Activated naive CD8-positive, alpha-beta T cell (primary cell): ENCODE data around the gene ZCCHC3.

Experiments
- H3K27ac Mint-ChIP-seq: one replicate; pipeline ENCODE4 v1.8.0; 2021; ENCODE audit warnings: mixed read lengths
- H3K27me3 Mint-ChIP-seq: one replicate; pipeline ENCODE4 v1.8.0; 2021; ENCODE audit warnings: mixed read lengths
- H3K36me3 Mint-ChIP-seq: one replicate; pipeline ENCODE4 v1.8.0; 2021; ENCODE audit warnings: mixed read lengths
- H3K4me1 Mint-ChIP-seq: one replicate; pipeline ENCODE4 v1.8.0; 2021; ENCODE audit warnings: low read depth, mixed read lengths
- H3K4me3 Mint-ChIP-seq: one replicate; pipeline ENCODE4 v1.8.0; 2021; ENCODE audit warnings: mild to moderate bottlenecking, mixed read lengths
- H3K9me3 Mint-ChIP-seq: one replicate; pipeline ENCODE4 v1.8.0; 2021; ENCODE audit warnings: low read depth, mixed read lengths

Gene ZCCHC3

DNA sequence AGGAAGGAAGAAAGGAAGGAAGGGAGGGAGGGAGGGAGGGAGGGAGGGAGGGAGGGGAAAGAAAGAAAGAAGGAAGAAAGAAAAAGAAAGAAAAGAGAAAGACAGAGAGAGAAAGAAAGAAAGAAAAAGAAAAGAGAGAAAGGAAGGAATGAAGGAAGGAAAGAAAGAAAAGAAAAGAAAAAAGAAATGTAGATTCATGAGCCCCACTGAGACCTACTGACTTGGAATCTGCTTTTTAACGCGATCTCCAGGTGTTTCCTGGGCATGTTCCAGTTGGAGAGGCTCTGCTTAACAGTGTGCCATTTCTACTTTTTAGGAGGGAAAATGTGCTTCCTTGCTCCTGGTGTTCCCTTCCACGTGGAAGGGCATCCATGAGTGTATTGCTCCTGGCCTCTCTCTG, 23.5 kb upstream of the ZCCHC3 start:
- H3K27ac Mint-ChIP-seq, result no peak overlapping the region
- H3K36me3 Mint-ChIP-seq, result peaks cover 7% of the 10 kb centered on the region
- no peaks in the 10 kb centered on the region for H3K27me3 Mint-ChIP-seq
- no peaks in the 10 kb centered on the region for H3K4me1 Mint-ChIP-seq
- no peaks in the 10 kb centered on the region for H3K9me3 Mint-ChIP-seq
- no peak overlapping the region for H3K4me3 Mint-ChIP-seq

DNA sequence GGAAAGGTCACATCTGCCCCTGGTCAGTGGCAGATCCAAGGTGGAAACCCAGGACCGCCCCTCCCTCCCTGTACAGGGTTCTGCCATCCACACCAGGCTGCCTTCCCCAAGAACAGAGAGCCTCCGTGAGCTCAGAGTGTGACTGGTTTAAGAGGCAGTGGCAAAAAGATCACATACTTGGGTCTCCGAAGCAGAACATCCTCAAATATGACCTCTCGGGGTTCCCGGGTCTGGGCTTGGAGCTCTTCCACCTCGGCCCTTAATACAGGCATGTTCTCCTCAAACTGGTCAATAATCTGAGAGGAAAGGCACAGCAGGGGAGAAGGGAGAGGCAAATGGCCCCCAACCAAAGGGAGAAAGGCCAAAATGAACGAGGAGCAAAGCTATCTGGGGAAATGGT, 21.6 kb upstream of the ZCCHC3 start:
- H3K4me1 Mint-ChIP-seq, result no peaks in the 10 kb centered on the region
- no peak overlapping the region for H3K4me3 Mint-ChIP-seq
- no peak overlapping the region for H3K27ac Mint-ChIP-seq
- H3K27me3 Mint-ChIP-seq, result no peaks in the 10 kb centered on the region
- H3K36me3 Mint-ChIP-seq, result peaks cover 7% of the 10 kb centered on the region
- no peaks in the 10 kb centered on the region for H3K9me3 Mint-ChIP-seq

DNA sequence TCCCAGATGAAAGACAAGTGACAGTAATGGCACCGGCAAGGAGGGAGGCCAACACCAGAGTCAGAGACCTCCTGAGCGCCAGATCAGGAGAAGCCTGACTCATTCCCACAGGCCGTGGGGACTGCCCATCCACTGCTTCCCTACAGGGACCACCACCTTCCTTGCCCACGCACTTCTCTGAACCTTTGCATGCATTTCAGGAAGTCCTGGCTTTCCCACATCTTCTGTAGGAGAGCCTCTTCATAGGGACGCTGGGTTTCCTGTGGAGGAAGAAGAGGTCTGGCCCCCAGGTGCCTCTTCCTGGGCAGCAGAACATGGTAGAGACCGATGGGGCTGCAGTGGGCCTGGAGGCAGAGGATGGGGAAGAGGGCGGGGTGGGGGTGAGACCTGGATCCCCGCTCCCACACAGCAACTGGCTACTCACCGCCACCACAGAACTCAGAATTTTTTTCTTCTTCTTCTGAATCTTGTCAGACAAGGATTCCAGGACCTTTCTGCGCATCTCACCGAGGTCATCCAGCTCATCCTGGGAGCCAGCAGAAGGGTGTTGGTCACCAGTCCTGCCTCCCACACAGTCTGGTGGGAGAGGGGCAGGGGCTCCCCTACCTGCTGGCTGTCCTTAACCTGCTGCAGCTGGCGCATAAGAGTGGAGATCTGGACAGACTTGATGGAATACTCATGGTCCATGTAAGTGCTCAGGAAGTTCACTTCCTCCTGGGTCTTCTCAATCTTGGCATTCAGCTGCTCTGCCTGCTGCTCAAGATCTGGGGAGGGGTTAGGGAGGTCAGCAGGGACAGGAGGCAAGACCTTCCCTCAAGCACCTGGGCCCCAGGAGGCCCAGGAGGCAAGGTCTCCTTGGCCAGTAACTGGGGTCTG, 20.5 kb upstream of the ZCCHC3 start:
- no peaks in the 10 kb centered on the region for H3K9me3 Mint-ChIP-seq
- no peaks in the 10 kb centered on the region for H3K4me1 Mint-ChIP-seq
- no peak overlapping the region for H3K4me3 Mint-ChIP-seq
- H3K27ac Mint-ChIP-seq, result no peak overlapping the region
- peaks cover 7% of the 10 kb centered on the region for H3K36me3 Mint-ChIP-seq
- H3K27me3 Mint-ChIP-seq, result no peaks in the 10 kb centered on the region

DNA sequence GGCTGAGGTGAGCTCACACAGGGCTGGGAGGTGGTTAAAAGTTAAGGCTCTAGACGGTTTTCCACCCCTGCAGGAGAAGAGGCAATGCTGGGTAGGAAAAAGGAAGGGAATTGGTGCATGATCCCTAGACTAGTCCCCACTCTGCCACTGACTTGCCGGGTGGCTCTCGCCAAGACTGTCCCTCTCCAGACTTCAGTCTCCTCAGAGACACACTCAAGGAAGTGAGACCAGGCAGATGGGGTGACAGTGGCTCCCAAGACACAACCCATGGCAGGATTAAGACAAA, 19.9 kb upstream of the ZCCHC3 start:
- no peaks in the 10 kb centered on the region for H3K4me1 Mint-ChIP-seq
- H3K4me3 Mint-ChIP-seq, result no peak overlapping the region
- H3K36me3 Mint-ChIP-seq, result peaks cover 7% of the 10 kb centered on the region
- H3K9me3 Mint-ChIP-seq, result no peaks in the 10 kb centered on the region
- no peaks in the 10 kb centered on the region for H3K27me3 Mint-ChIP-seq
- H3K27ac Mint-ChIP-seq, result no peak overlapping the region

DNA sequence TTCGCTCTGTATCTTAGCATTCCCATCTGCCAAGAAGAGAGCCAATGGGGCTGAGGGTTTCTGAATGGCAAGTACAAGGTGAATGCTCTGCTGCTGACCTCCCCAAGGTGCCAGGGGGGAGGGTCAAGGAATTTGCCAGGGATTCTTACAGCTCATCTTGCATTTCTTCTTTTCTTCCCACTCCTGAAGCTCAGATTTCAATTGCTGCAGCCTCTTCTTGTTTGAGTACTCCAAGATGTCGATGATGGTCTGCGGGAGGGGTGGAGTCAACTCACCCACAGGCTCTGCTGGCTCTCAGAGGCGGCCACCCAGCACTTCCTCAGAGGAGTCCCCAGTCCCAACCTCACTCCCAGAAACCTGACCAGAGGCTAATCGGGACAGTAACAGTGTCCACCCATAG, 19.2 kb upstream of the ZCCHC3 start:
- H3K27me3 Mint-ChIP-seq, result no peaks in the 10 kb centered on the region
- no peak overlapping the region for H3K4me3 Mint-ChIP-seq
- H3K36me3 Mint-ChIP-seq, result peaks cover 7% of the 10 kb centered on the region
- H3K27ac Mint-ChIP-seq, result no peak overlapping the region
- no peaks in the 10 kb centered on the region for H3K4me1 Mint-ChIP-seq
- no peaks in the 10 kb centered on the region for H3K9me3 Mint-ChIP-seq

DNA sequence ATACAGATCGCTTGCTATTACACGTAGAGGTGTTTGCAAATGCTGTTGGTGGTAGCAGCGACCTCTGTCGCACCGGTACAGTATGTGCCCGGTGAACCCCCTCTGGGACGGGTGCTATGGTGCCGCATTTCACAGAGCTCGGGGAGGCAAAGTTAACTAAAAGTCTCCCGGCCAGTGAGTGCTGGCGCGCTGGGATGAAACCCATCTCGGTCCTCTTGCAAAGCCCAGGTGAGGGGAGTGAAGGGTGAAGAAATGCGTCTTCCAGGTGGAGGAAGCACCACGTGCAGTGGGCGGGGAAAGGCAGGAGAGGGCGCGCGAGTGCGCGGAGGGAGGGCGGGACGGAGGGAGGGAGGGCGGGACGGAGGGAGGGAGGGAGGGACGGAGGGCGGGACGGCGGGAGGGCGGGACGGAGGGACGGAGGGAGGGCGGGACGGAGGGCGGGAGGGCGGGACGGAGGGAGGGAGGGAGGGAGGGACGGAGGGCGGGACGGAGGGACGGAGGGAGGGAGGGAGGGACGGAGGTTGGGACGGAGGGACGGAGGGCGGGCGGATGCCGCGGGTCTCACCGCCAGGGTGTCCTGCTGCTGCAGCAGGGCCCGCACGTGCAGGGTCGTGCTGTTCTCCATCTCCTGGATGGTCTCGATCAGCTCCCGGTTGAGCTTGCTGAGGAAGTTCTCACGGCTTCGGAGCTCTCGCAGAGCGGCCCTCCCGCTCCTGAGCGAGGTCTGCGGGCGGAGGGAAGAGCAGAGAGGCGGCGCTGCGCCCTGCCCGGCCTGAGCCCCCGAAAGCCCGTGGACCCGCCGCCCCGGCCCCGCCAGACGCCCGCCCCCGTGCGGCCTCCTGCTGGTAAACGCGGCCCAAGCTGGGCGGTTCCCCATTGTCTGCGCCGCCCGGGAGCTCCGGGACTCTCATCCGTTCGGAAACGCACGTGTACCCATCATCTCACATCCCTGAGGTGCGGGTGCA, 18.5 kb upstream of the ZCCHC3 start:
- no peak overlapping the region for H3K4me3 Mint-ChIP-seq
- no peaks in the 10 kb centered on the region for H3K27me3 Mint-ChIP-seq
- no peak overlapping the region for H3K27ac Mint-ChIP-seq
- H3K9me3 Mint-ChIP-seq, result no peaks in the 10 kb centered on the region
- H3K36me3 Mint-ChIP-seq, result peaks cover 7% of the 10 kb centered on the region
- H3K4me1 Mint-ChIP-seq, result no peaks in the 10 kb centered on the region

DNA sequence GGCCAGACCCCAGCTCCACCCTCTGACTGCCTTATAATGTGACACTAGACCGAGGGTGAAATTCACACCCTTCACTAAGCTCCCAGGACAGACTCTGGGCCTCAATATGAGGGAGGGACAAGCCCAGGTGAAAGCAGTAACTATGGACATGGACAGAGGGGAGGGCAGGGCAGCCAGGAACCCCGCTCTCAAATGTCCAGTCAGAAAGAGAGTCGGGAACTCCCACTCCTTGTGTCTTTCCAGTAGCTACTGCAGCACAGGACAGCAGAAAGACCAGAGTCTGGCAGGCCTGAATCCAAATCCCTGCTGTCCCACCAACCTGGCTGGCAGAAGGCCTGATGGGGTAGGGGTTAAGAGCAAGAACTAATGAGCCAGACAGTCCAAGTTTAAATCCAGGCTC, 13.2 kb upstream of the ZCCHC3 start:
- Mint-ChIP-seq H3K4me3 (no peak overlapping the region), H3K36me3 (no peaks in the 10 kb centered on the region), H3K9me3 (no peaks in the 10 kb centered on the region), H3K27ac (no peak overlapping the region), H3K4me1 (no peaks in the 10 kb centered on the region), H3K27me3 (no peaks in the 10 kb centered on the region)

DNA sequence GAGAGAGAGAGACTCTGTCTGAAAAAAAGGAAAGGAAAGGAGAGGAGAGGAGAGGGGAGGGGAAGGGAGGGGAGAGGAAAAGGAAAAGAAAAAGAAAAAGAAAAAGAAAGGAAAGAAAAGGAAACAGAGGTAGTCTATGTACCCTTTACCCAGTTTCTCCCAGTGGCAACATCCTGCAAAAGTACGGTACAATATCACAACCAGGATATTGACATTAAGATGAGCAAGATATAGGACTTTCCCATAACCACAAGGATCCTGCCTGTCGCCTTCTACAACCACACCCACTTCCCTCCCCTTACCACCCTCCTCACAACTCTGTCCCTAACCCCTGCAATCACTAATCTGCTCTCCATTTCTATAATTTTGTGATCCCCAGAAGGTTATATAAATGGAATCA, 10.9 kb upstream of the ZCCHC3 start:
- no peaks in the 10 kb centered on the region for H3K36me3 Mint-ChIP-seq

DNA sequence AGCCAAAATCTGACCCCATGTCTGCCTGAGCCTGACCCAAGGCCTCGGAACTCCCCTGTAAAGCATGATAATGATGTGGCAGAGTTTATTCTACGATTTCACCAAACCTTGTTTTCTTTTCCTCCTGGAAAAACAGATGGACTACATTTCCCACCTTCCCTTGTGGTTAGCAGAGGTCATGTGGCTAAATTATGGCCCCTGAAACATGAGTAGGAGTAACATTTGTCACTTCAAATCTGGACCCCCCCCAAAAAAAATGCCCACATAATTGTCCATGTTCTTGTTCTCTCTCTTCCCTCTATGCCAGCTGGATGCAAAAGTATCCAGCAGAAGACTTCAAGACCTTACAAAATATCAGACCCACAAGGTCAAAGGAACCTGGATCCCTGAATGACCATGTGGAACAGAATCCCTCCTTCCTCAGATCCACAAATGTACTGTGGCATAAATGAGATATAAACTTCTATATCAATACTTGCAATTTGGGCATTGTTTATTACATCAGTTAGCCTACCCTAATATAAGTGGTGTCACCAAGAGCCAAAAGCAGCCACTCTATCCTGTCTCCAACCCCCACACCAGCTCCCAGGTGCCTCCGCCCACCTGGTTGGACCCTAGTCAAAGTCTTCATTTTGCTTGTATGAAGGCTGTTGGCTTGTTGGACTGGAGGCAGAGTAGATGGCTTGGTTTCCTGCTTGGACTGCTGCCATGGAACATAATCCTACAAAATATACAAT, 8.2 kb upstream of the ZCCHC3 start:
- H3K36me3 Mint-ChIP-seq, result no peaks in the 10 kb centered on the region
- peaks cover 7% of the 10 kb centered on the region for H3K4me1 Mint-ChIP-seq
- H3K4me3 Mint-ChIP-seq, result peak overlapping the region; percentile 32
- H3K27me3 Mint-ChIP-seq, result no peaks in the 10 kb centered on the region
- no peaks in the 10 kb centered on the region for H3K9me3 Mint-ChIP-seq
- no peak overlapping the region for H3K27ac Mint-ChIP-seq

More for the DNA sequence above, 10.9 kb upstream of the ZCCHC3 start:
- Mint-ChIP-seq H3K4me3 (no peak overlapping the region), H3K27ac (no peak overlapping the region), H3K27me3 (no peaks in the 10 kb centered on the region), H3K4me1 (peaks cover 5% of the 10 kb centered on the region), H3K9me3 (no peaks in the 10 kb centered on the region)

DNA sequence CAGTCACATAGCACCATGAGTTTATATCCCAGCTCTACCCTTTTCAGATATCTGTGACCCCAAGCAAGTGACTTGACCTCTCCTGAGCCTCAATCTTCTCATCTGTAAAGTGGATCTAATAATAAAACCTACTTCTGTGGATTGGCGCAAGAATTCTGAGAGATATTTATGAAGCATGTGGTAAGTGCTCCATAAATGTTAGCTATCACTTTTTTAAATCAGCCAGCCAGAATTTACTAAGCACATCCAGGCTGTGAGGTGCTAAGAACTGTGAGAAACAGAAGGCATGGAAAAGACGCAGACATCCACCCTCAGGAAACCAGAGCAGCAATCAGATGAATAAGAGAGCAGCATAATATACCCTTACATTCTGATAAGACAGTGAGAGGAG, 7.7 kb upstream of the ZCCHC3 start:
- H3K9me3 Mint-ChIP-seq, result no peaks in the 10 kb centered on the region
- peak overlapping the region; percentile 72 for H3K27ac Mint-ChIP-seq
- H3K36me3 Mint-ChIP-seq, result no peaks in the 10 kb centered on the region
- H3K27me3 Mint-ChIP-seq, result no peaks in the 10 kb centered on the region
- H3K4me3 Mint-ChIP-seq, result no peak overlapping the region
- peaks cover 7% of the 10 kb centered on the region for H3K4me1 Mint-ChIP-seq

DNA sequence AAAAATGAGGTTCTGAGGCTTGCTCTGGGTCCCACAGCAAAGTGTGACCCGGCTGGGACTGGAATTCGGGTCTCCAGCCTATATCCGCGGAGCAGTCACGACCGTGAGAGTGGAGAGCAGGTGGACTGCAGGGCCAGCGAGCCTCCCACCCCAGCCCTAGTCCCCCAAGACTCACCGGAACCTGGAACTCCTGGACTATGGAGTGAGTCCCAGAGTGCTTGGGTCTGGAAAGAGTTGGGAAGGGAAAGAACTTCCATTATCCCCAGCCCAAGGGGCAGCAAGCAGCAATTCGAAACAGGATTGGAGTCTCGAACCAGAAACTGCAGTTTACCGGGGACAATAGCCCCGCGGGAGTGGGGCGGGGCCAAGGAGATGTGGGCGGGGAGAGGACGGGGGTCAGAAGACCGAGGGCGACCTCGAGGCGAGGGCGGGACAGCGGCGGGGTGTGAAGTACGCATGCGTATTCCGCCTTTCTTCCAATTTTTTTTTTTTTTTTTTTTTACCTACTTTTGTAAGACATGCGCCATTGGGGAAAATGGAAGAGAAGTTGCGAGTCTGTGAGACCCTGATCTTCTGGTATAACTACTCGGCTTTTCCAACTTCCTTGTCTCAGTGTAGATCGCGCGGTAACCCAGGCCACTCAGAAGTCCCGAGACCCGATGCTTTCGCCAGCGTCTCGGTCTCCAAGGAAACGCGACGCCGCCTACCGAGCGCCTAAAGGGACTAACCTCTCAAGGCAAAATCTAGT, 7.1 kb upstream of the ZCCHC3 start, which contains the start of gene C20orf96:
C20orf96 (minus strand) TSS at position 667 of the 748 bp plus-strand sequence; CDS start at position 527, 140 bp downstream.
- Mint-ChIP-seq H3K4me1 (peaks cover 7% of the 10 kb centered on the region), H3K4me3 (no peak within 1 kb of the TSS), H3K36me3 (no peaks in the 10 kb centered on the region), H3K27me3 (no peaks in the 10 kb centered on the region), H3K27ac (peak within 1 kb of the TSS; percentile 72), H3K9me3 (no peaks in the 10 kb centered on the region)

DNA sequence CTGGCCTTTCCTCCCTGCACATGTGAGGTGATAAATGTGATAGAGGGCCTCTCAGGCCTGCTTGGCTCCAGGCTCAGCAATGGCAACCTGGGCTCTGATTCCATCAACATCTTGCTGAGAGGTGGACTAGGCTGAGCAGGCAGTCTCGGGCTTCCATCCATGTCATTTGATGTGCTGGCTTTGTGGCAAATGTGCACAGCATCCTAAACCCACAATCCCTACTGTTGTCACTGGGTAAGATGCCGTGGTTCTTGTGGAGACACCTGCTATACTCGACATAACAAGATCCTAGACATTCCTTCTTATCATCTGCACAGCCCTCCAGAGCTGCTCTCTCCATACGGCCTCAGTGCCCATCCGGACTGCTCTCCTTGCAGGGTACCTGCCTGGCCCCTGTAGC, 2.8 kb upstream of the ZCCHC3 start:
- Mint-ChIP-seq H3K27me3 (no peaks in the 10 kb centered on the region), H3K27ac (no peak overlapping the region), H3K36me3 (peaks cover 3% of the 10 kb centered on the region), H3K9me3 (no peaks in the 10 kb centered on the region), H3K4me3 (no peak overlapping the region), H3K4me1 (peaks cover 19% of the 10 kb centered on the region)

DNA sequence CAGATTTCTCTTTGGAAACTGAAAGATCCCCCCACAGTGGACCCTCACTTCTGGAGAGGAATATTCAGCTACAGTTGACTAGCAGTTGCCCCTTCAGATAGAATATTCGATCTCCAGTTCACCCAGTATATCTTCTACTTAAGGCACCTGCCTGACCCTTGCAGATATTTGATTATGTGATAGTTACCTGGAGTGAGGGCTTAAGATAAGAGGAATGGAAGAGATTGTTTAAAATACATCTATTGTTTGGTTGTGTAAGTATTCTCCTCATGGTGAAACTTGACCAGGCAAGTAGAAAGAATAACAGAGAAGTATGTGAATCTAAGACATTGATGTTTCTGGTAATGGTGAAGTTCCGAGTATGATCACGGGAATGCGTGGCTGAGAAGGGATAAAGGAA, 1.6 kb upstream of the ZCCHC3 start:
- Mint-ChIP-seq H3K27ac (peak overlapping the region; percentile 28), H3K9me3 (no peaks in the 10 kb centered on the region), H3K36me3 (peaks cover 6% of the 10 kb centered on the region), H3K4me1 (peaks cover 25% of the 10 kb centered on the region), H3K27me3 (no peaks in the 10 kb centered on the region), H3K4me3 (peak overlapping the region; percentile 91)
